GM21423 (cell line): Measurements from ENCODE around the gene MCTP2.

ENCODE experiments used
- ATAC-seq: cut with Tn5 transposase; IDR thresholded peaks from one replicate; pipeline ENCODE4 v1.9.1; 2021; ENCODE audit warnings: mild to moderate bottlenecking, moderate library complexity; ENCODE audit not compliant: unreplicated experiment

The MCTP2 gene

DNA sequence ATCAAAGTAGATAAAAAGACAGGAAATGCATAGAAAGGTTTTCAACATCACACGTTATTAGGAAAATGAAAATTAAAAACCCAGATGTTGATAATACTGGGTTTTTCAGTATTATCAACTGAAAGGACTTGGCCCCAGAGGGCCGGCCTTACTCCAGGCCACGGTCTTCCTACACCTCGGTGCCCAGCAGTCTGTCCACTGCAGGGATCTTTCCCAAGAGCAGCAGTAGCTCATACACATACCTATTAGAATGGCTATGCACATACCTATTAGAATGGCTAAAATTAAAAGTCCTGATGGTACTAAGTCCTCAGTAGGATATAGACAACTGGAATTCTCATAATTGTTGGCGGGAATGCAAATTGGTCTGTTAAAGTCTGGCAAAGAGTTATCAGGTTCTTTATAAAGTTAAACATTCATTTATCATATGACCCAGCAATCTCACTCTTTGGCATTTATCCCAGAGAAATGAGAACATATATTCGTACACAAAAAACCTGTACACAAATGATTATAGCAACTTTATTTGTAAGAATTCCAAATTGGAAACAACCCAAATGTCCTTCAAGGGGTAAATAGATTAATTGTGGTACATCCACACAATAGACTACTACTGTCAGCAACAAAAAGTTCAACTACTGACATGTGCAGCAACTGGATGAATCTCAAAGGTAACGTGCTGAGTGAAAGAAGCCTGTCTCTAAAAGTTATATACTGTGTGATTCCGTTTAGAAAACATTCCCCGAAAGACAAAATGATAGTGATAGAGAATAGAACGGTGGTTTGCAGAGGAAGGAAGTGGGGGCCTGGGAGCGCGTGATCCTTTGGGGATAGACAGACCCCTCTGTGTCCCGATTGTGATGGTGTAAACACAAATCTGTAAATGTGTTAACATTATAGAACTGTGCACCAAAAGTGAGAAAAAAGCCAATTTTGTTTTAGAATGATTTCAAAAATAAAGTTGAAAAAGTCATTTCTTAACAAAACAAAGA lies 62.3 kb downstream of the MCTP2 start:
- ATAC-seq = no peak

DNA sequence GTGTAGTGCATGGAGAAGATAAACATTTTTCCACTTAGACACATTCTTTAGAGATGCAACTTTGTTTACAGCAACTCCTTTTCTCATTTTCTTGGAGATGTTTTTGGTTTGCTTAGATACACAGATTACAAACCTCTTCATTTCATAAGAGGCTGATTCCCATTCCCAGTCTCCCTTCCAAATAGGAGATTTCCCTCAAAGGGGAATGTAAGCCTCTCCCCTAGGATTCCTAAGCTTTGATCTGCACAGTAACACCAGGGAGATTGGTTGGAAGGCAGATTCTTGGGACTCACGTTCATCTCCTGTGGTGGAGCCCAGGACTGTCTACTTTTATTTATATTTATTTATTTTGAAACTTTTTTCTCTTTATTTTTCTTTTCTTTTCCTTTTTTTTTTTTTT lies 63.2 kb downstream of the MCTP2 start:
- ATAC-seq = no peak

DNA sequence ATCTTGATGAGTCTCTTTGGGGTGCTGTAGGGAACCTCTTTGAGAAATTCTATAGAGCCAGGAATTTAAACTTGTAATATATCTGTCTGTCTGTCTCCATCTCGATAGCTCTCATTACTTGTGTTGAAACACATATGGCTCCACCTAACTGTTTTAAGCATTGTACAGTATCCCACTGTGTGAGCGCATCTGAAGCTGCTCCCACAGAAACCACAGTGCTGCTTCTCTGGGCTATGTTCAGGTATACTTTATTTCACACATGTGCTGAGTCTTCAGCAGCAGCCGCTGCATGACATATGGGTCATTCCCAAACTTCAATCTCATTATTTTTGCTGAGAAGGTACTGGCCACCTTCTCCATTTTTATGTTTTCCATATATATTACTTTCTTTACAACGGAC lies 63.9 kb downstream of the MCTP2 start:
- no peak for ATAC-seq

DNA sequence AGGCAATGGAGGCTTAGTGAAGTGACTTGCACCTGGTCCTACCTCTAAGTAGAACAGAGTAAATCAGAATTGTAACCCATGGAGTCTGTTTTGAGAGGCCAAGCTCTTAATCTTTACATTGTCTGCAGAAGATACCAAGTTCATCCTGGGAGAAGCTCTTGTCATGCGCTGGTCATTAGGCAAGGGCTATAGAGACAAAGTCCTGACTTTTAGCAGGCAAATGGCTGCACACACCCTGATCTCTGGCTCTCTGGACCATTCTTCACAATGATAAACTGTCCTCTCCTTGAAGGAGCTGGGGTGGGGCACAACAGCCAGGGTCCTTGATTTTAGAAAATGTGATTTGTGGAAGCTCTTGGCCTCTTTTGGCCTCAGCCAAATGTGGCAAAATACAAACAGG lies 65.4 kb downstream of the MCTP2 start:
- no peak for ATAC-seq

DNA sequence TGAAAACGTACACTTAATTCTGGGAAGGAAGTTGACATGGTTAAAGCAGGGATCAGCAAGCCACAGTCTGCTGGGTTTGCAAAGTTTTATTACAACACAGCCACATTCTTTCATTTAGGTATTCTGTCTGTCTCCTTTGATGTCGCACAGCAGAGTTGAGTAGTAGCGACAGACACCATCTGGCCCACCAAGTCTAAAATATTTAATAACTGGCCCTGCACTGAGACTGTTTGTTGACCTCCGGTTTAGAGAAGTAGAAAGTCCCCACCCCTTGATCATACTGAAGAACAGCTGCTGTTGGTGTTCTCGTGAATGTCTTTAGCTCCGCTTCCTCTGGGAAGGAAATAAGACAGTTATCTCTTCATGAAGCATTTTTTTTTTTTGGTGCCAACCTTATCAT lies 66.2 kb downstream of the MCTP2 start:
- peak; percentile 79 for ATAC-seq

DNA sequence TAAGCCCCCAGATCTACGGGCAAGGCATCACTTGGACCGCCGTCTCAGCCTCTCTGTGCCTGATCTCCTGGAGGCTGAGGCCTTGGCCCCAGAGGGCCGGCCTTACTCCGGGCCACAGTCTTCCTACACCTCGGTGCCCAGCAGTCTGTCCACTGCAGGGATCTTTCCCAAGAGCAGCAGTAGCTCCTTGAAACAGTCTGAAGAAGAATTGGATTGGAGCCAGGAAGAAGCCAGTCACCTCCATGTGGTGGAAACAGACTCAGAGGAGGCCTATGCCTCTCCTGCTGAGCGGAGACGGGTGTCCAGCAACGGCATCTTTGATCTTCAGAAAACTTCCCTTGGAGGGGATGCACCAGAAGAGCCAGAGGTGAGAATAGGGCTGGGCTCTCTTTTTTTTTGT lies 67.0 kb downstream of the MCTP2 start:
- ATAC-seq = no peak

DNA sequence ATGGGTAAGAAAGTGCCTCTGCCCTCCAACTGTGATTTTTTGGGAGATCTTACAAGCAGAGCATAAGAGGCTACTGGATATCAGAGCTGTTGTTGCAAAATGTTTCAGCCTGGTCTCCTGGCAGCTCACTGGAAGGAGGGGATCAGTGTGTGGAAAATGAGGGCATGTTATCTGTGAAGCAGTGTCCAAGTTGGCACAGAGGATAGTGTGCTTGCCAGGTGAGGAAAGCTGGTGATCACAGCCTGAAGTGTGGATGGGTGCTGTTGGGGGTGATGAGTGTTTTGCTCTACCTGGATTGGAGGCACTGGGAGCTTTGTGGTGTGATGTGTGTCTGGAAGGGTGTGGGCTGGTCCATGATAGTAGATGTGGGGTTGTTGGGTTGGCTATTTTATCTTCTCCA lies 69.3 kb downstream of the MCTP2 start:
- no peak for ATAC-seq

DNA sequence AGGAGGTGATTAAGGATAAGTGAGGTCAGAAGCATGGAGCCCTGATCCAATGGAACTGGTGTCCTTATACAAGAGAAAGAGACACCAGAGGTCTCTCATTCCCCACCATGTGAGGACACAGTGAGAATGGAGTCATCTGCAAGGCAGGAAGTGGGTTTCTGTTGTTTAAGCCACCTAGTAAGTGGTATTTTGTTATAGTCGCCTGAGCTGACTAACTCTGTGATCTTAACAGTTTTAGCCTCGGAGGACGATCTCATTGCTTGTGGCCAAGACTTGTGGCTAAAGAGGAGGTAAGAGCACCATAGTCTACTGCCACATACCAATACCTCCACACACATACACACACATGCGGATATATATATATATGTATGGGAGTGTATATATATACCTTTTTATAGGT lies 73.8 kb downstream of the MCTP2 start:
- peak; percentile 54 for ATAC-seq

DNA sequence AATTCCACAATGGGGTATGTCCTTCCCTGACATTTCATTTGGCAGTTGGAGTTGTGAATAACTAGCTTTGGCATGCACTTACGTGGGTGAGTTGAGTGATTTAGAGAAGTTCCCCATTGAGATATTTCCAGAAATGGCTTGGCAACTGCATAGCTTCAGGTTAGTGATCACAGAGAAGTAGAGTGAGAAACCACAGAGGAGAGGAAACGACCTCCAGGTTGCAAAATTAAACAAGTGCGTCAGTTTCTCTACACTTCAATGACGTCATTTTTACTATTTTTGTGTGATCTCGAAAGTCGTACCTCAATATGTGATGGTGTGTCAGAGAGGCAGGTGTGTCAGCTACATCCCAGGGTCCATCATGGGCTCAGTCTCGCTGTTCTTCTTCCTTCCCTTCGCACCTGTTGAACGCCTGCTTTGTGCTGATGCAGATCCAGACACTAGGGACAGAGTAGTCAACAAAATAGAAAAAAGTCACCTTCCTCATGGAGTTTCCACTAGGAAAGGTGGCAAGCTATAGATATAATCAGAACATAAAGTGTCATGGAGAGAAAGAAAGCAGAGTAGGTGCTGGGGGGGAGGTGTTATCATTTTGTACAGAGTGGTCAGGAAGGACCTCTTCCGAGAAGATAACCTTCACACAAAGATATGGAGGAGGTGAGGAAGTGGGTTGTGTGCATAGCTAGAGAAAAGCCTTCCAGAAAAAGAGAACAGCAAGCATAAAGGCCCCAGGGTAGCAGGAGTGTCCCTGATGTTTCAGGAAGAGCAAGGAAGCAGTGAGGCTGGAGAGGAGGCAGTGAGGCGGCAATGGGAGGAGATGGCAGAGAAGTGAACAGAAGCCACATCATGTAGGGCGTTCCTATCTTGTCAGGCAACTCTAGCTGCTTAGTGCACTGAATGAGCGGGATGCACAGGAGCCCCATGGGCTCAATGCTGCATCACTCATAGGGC lies 75.6 kb downstream of the MCTP2 start:
- peak; percentile 78 for ATAC-seq

DNA sequence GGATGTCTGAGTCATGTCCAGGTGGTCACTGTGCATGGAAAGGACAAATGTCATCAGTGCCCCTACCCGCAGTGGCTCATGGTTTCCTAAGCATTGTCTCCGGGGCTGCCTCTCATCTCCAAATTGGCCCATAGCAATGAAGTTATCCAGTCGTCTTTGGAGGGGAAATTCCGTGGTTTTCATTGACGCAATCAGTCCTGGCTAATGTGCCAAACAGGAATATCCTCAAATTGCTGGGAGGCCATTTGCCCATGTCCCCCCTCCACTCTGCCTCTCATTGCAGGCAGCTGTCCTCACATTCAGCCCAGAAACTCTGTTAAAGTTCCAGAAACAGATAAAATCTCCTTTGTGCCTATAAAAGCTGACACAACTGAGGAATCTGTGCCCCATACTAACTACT lies 81.6 kb downstream of the MCTP2 start:
- ATAC-seq = no peak

DNA sequence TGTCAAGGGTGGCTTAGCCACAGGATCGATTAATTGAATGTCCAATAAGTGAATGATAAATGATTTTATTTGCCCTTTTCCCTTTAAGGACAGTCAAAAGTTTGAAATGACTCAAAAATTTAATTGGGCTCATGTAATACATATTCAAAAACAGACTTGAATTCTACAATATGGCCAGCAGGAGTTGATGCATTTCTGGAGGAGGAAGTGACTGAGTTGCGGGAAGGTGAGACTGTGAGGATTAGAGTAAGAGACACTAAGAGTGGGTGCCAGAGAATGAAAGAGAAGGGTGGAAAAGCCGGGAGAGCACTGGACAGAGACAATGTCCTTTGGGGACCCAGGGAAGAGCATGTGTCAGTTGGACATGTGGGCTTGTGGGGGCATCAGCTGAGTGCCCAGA lies 83.3 kb downstream of the MCTP2 start:
- no peak for ATAC-seq

DNA sequence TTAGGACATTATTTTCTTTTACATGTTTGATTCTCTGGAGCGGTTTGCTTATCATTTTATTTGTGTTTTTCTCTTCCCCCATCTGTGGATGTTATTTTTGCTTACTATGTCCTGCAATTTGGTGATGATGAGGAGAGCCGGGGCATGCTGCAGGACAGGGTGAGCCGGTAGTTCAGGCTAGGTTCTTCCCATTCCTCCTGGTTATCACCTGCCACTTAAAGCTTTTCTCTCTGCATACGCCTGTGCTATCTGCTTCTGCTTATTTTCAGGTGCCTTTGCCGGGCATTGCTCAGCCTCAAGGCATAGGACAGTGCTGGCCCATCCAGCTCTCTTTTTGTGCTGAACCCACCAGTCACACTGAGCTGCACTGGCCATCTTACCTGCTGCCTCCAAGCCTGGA lies 85.8 kb downstream of the MCTP2 start:
- no peak for ATAC-seq

DNA sequence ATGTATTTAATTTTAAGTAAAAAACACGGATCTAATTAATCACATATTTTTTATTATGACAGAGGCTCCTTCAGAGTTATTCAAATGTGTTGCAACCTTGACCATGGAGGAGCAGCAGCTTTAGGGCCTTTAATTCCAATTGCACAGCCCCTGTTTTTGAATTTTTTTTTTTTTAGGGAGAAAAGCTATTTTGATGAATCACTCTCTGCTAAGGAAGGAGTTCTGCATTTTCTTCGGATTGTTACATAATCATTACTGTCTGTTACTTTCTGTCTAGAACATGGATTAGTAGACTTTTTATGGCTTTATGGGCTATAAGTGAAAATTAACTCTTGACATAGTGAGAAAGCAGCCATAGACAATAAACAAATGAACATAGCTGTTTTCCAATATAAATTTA lies 90.8 kb downstream of the MCTP2 start:
- ATAC-seq = no peak

DNA sequence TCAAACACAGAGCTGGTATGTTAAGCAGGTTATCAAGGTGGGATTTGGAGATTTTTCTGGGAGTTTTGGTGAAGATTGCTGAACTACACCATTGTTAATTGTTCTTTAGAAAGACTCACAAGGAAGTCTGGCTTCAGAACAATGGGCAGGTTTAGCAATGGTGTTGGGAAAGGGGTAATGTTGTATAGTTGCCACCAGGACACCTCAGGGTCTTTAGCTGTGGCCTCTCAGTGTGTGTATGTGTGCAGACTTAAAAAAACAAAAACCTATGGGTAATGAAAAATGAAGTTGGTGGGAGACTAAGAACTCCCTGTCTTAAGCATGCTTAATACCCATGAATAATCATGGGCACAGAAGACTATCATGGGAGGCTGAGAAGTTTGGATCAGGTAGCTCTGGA lies 91.7 kb downstream of the MCTP2 start:
- no peak for ATAC-seq

DNA sequence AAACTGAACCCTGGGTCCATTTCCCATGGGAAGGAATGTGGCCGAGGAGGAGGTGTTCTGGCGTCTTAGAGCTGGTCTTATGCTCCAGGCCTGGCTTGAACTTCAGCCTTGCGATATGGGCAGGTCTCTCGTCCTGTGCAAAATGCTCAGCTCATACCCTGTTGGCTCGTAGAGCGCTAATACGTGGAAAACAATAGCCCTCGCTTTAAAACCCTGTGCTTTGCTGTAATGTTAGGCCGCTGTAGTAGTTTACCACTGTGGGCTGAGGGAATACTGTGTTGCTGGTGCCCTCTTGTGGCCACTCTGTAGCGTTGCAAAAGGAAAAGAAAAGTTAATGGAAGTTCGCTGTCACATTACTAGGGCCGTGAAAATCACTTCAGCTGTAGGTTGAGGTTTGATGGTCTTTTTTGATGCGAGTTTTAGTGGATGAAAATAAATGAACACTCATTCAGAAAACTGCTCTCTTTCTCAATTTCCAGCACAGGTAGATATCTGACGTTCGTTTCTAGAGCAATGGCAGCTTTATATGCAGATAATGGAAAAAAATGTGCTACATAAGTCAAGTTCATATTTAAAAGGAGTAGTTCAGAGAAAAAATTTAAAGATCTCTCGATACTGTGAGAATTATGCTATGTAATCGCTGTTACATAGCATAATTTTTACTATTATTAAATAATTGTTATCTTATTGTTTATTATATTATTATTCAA lies 92.9 kb downstream of the MCTP2 start:
- ATAC-seq = peak; percentile 83

DNA sequence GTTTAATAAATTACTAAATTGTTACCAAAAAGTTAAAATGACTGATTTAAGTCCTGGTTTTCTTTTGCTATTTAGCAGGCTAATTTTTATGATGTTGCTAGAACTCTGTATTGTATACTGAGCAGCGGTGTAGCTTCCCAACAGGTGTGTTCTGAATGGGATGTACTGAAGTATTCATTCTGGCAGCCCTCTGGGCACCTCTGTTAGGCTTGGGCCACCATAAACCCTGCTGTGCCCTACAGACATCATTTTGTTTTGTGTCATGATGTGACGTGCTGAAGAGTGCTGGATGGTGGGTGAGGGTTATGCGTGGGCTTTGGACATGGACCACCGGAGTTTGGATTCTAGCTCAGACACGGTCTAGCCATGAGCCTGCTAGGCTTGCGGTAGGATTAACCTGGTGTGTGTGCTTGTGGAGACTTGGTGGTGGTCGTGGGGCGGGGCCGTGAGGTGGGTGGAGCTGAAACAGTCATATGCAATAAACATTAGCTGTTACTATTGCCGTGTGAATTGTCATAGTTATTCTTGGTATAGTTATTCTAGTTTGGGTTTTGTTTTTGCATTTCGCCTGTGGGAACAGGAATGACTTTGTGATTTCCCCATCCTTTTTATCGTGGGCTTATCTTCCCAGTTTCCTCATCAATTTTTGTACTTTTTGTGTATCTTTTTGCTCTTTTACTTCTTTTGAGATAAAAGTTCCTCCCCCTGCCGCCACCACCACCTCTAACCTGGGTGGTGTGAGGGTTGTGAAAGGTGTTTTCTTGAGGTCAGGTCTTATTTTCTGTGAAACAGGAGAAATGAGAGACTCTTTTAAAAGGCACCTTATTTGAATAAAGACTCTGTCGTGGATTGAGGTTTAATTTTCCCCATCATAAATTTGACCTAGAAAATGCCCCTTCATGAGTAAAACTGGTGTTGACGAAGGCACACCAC lies 93.7 kb downstream of the MCTP2 start:
- peak; percentile 35 for ATAC-seq

DNA sequence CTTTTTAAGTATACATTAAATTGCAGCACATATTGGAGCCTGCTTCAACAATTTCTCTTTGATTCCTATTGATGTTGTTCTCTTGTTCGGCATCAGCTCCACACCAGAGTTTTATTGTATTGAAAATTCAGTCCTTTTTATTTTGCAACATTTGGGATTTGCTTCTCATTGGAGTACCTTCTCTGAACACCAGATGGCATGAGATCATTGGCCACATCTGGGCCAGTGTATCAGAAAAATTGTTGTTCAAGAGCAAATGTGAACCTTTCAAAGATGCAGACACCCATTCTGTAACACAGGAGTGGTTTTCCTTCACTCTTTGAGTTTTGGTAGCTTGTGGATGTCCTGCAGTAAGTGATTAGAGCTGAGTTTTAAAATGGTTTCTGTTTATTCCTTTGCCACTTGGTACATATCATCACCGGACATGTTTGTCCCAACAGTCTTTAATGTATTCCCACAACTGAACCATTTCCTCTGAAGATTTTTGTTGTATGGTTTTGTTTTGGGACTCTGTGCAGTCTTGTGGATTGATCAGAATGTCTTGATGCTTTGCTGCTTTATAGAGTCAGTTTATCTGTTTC lies 96.1 kb downstream of the MCTP2 start:
- ATAC-seq = no peak

DNA sequence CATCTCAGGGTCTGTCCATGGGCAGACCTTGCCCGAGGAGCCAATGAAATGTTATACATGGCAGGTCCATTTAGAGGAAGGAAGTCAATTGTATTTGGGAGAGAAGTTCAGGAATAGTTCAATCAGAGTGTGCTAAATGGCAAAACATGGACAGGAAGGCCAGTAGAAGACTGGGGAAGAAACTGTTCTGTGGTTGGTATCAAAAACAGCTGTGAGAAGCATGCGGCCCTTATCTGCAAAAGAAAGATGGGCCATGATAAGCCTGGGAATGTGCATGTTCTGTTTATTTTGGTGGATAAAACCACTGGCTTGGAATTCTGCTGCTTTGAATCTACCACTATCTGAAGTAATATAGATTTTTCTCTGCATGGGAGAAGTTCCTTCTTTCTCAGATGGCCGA lies 100.4 kb downstream of the MCTP2 start:
- no peak for ATAC-seq

DNA sequence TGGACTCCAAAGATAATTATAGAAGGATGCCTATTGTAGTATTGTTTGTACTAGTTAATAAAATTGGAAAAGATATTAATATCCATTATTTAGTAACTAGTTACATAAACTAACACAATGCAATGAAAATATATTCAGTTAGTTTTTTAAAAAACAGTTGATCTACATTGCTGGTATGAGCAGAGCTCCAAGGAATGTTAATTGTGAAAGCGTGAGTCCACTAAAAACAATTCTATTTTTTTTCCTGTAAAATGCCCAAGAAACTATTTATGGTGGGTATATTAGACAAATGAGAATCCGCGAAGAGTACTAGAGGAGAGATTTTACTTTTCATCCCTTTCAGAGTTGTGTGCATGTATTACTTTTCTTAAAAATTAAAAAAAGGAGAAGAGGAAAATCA lies 104.3 kb downstream of the MCTP2 start:
- no peak for ATAC-seq
